GM18870 (cell line): Measurements from ENCODE around the gene LAPTM5.

Experiments used
- ATAC-seq: cut with Tn5 transposase; IDR thresholded peaks from one replicate; pipeline ENCODE4 v1.9.1; 2021; ENCODE audit warnings: moderate library complexity; ENCODE audit not compliant: unreplicated experiment

LAPTM5 gene

DNA sequence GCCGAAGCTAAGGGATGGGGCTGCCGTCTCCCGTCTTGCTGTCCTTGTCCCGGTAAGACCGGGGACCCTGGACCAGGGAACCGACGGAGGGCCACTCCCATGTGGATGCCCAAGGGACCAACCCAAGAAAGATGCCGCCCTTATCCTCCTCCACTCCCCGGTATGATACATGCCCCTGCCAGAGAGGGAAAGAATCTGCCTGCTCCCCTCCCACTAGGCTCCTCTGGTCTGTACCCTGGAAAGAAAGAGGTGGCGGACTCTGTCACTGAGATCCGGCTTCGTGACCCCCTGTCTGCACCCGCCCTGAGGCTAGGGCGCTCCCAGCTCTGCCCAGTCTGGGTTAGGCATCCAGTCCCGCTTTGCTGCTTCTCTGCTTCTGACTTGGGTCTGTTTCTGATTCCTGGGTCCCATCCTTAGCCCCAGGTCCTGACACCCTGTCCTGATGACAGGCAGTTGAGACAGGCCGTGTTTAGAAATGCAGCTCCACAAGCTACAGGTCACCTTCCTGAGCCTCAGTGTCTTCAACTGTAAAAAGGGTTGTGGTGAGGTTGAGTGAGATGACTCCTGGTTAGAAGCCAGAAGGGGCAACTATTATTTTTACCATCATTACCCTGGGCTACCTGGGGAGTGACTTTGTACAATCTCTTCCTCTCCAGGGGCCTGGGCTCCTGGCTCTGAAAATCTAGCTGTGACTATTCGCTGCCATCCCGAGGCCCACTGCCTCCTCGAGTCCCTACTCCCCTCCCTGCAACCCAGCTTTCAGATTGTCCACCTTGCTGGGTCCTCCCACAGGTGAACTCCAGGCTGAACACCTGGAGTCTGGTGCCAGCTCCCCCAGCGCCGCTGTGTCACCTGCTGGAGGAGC, 37.9 kb downstream of the LAPTM5 start:
- ATAC-seq, result peak; percentile 3

DNA sequence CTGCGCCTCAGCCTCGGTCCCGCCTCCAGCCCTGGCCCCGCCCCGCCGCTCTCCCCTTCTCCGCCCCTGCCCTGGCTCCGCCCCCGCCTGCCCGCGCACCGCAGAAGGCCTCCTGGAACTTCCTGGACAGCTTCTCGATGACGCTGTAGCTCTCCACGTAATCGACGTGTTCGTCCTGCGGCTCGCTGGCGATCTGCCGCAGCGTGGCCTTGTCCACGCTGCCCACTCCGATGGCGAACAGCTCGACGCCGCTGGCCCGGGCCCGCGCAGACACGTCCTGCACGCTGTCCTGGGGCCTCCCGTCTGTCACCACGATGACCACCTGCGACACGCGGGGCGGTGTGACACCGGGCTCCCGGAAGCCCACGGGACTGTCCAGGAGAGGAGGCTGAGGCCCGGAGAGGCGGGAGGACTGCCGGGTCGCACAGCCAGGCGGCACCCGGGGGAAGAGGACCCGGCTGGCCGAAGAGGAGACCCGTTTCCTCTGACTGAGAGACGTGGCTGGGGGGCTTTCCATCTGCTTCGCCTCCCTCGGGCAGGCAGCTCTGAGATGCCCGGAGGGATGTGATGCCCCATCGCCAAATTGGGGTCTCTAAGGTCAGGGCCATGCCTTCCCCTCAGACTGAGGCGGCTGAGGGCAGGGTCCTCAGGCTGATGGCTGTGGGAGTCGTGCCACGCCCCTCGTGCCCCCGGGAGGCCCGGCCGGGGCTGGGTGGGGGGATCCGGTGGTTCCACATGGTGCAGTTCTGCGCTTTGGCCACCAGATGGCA, 38.8 kb downstream of the LAPTM5 start:
- peak; percentile 37 for ATAC-seq

DNA sequence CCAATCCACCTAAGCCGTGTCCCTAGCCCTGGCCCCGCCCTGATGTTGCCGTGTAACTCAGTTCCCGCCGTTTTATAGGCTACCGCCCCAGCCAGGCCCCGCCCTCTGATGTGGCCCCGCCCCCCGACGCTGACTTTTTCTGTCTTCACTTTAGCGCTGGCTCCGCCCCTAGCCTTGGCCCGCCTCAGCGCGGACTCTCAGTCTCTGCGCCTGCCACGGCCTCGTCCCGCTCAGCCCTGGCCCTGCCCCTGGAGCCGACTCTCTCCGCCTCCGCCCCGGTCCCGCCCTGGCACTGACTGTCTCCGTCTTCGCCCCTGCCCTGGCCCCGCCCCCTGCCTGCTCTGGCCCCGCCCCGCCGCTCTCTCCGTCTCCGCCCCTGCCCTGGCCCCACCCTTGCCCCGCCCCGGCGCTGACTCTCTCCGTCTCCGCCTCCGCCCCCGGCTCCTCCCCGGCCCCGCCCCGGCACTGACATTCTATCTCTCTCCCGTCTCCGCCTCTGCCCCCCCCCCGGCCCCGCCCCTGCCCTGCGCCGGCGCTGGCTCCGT, 39.4 kb downstream of the LAPTM5 start:
- ATAC-seq, result peak; percentile 54

DNA sequence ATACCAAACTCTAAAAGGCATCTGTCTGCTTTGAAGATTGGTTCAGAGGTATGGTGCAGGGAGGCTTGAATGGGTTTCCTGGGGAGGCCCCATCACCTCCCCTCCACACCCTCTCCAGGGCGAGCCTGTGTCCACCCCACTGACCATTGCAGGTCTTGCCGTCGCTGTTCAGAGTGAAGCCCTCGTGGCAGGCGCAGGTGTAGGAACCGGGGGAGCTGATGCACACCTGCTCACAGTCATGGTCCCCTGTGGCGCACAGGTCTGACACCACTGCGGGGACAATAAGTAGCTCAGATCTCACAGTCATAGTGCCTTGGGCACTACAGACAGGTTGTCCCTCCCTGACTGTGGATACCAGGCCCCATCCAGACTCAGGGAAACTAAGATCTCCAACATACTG, 40.9 kb downstream of the LAPTM5 start:
- no peak for ATAC-seq

DNA sequence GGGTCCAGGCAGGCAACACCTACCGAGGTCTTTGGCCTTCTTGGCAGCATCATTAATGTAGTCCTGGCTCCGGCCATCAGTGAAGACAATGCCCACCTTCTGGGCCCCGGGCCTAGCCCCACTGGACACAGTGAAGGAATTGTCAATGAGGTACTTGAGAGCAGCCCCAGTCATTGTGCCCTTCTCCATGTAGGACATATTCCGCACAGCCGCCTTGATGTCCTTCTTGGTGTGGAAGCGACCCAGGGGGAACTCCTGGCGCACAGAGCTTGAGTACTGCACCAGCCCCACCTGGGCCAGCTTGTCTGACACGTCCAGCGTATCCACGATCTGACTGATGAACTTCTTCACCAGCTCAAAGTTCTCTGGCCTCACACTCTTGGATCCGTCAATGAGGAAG, 41.7 kb downstream of the LAPTM5 start:
- no peak for ATAC-seq

DNA sequence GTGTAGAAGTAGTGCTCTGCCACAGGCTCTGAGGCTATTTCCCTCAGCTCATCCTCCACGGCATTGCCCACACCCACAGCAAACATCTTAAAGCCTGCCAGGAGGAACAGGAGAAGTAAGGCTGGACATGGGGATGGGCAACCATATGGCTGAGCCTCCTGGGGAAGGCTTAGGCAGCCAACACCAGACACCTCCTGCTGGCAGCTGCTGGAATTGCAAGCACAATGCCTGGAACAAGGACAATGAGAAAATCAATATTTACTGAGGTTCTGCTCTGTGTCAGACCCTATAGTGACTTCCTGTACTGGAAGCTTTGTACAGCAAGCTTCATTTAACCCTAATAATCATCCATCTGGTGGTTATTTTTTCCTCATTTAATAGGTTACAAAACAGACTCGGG, 42.4 kb downstream of the LAPTM5 start:
- ATAC-seq, result no peak

DNA sequence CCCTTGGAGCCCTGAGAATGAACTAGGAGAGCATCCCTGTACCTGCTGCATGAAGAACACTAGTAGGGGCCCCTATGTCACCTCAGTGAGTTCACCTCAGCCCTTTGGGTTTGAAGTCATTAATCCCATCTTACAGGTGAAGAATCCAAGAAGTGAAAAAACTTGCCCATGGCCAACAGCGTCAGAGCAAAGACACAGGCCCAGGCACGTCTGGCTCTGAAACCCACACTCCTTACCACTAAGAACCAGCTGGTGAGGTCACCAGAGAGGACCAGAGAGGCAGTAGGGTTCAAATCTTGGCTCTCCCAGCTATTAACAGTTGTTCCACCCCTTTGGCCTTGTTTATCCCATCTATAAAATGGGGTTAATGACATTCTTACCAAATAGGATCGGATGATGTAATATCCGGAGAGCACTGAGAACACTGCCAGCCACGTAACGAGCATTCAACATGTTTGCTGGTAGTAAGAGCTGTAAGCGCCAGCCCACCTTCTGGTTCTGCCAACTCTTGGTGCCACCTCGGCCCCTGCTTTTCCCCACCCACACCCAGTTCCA, 43.0 kb downstream of the LAPTM5 start:
- no peak for ATAC-seq

DNA sequence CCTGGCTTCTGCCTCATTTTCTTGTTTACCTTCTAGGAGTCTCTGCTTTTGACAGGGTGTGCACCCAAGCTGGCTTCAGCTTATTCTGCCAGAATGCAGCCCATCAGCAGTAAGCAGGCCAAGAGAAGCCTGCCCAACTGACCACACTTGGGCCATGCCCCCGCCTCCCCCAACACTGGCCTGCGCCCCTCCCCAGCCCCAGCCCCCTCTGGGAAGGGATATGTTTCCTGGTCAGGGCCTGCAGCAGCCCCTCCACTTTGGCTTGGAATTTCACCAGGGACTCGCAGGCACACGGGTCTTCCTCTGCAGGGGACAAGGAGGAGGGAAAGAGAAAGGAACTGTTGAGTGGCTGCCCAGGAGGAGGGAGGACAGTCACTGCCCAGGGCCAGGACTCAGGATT, 43.5 kb downstream of the LAPTM5 start:
- no peak for ATAC-seq

DNA sequence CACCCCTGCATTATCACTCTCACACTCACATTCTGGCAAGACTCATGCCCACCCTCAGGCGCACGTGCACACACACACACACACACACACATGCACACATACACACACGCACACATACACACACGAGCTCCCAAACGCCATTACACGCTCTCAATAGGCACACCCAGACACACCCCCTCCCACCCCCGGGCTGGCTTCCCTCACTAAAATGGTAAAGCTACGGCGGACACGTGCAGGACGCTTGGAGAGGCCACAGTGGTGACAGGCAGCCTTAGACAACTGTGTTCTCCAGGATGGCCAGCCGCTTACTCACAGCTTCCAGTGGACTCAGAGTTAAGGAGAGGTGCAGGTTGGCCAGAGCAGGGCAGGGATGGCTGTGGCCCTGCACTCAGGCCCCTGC, 44.3 kb downstream of the LAPTM5 start:
- ATAC-seq, result no peak

DNA sequence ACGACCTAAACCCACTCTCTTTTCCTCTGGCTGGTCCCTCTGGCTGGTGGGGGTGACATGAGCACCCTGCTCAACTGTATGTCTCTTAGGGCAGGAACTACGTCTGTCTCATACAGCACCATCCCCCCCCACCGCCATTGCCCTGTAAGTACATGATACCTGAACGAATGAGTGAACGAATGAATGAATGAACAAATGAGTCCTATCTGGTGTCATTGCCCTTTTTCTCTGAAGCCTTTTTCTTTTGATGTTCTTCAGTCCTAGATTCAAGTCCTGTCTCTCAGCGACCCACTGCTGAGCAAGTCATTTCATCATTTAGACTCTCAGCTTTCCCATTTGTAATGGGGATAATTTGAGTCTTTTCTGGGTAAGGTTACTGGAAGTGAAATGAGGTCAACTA, 45.0 kb downstream of the LAPTM5 start:
- no peak for ATAC-seq

DNA sequence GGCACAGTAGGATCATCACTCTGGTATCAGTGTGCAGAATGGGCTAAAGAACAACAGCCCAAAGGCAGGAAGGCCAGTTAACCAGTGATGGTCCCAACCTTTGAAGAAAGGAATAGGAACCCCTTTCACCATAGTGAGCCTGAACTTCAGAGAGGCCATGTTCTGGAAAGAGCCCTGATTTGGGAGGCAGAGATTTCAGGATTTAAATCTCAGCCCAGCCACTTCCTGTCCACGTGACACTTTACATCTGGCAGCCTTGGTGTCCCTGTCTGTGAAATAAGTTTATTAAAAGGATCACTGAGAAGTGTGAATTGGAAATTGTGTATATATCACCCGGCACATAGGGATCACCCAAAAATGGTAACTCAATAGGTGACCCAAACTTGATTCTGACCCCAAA, 47.2 kb downstream of the LAPTM5 start:
- no peak for ATAC-seq

DNA sequence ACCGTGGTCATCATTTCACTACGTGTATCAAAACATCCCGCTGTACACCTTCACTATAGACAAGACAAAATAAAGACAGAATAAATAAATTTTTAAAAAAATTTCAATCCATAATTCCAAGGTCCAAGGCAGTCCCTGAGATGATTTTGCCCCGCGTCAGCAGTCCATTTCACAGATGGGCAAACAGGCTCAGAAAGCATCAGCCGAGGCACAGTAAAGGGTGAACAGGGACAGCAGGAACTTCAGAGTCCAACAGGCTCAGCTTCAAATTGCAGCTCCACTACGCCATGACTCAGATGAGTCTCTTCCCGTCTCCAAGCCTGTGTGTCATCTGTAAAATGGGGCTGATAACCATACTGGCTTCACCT, 49.2 kb downstream of the LAPTM5 start:
- no peak for ATAC-seq

DNA sequence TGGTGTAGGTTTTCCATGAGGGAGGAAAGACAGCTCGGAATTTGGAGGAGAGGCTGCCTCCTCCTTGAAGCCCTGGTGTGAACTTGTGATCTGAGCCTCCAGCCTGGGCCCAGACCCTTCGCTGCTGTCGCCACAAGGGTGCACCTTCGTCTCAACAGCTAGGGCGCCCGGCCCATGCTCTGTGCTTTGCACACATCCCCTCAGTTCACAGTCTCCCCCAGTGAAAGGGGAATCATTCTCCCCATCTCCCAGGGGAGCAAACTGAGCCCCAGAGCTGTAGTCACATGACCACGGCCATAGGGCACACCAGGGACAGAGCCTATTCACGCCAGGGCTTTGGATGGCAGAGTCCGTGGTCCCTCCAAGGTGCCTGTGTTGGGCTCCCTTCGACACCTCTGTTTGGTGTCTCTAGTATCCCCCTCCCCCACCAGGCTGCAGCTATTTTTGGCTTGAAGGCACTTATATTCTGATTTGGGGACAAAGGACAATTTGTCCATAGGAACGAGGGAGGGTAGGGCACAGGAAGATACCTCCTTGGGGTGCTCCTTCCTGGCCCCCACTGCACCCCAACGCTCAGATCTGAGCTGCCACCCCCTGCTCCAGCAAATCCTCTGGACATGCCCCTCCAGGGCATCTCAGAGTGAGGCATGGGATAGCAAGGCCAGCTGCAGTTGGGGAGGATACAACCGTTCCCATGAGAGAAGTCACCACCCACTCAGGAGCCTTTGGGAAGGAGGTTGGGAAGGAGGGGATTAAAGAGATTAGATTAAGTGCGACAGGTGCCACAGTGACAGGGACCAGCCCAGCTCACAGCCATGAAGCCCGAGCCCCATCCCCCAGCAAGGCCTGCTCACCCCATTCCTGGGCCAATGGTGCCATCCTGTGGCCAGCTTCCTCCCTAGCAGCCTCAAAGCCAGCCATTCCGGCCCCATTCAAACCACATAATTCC, 49.9 kb downstream of the LAPTM5 start:
- ATAC-seq, result no peak

DNA sequence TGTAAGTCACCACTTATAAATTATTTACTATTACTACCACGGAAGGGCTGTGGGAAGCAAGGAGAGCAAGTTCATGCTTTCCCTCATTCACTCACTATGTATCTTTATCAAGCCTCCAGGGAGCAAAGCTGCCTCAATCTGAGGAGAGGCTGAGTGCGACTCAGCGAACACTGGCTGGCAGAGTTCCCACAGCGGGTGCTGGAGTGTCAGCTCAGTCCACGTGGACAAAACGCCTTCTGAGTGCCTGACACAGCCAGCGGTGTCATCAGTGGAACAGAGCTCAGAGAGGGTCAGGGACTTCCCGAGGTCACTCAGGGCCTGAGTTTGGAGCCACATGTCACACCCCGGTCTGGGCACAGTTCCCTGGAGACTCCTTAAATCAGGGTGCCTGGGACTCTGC, 51.0 kb downstream of the LAPTM5 start:
- no peak for ATAC-seq

DNA sequence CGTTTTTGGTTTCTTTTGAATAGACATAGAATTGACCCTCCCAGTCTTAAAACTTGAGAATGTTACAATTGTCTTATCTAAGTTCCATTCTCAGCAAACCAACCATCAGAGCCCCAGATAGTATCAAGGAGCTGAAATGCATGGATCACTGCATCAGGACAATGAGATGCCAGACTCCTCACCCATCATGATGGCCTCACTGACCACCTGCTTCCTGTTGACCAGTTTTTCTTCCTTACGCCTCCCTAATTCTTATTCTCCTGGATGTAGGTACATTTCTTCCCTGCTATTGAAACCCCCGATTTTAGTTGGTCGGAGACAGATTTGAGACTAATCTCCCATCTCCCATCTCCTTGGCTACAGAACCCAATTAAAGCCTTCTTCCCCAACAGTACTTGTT, 51.9 kb downstream of the LAPTM5 start:
- ATAC-seq, result no peak

DNA sequence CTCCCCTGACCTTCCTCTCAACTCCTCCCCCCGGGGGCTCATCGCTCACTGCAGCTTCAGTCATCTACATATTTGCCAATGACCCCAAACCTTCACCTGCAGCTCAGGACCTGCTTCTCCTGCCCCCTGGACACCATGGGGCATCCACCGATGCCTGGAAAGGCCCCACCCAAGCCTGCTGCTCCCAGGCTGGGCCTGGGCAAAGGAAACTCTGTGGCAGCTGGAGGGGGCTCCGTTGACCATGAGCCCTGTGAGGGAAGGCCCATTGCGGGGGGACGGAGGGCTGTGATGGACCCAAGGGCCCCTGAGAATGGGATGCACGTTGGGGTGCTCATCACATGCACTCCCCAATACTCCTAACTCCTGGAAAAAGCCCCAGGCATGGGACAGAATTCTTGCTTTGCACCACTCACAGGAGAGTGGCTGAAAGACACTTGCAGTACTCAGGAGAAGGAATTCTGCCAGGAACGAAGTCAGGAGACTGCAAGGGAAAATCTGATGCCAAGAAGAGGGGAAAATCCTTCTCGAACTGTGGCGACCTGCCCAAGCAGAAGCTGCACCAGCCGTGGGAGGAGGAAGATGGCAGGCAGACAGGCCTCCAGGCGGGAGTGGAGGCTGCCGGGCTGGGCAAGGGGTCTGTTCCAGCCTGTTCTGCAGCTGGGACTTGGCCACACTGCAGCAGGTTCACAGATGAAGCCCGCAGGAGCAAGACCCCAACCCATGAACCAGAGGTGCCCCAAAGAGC, 52.6 kb downstream of the LAPTM5 start:
- ATAC-seq, result no peak

DNA sequence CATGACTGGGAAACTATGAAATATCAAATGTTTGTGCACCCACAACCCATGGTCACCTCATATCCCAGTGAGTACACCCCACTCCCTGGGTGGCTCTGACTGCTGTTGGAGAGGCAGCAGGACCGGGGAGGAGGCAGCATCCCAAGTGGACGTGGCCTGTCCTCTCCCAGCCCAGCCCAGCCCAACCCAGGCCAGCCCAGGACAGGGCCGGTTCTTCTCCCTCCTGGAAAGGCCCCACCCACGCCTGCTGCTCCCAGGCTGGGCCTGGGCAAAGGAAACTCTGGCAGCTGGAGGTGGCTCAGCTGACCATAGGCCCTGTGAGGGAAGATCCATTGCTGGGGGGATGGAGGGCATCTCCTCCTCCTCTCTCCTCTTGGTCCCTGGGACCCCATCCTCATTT, 53.3 kb downstream of the LAPTM5 start:
- ATAC-seq, result no peak

DNA sequence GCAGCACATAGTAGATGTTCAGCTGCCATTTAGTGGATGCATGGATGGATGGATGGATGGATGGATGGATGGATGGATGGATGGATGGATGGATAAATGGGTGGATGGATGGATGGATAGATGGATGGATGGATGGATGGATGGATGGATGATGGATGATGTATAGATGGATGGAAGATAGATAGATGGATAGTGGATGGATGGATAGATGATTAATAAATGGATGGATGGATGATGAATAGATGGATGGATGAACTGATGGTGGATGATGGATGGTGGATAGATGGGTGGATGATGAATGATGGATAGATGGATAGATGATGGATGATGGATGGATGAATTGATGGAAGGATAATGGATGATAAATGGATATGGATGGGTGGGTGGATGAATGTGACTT, 54.8 kb downstream of the LAPTM5 start:
- no peak for ATAC-seq

DNA sequence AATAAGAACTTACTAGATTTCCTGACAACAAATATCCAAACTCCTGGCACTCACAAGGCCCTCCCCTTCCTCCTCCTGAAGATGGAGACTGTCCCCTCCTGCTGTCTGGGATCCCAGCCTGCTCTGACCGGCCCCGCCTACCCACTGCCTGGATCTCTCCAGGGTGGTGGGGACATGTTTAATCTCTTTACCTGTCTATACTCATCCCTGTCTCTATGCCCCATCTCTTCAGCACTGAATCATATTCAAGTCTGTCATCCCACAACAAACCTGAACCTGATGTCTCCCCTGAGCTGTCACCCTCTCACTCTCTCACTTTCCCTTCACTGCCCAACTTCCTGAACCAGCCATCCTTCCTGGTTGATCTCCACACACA, 56.3 kb downstream of the LAPTM5 start:
- no peak for ATAC-seq
